Measurements from ENCODE around the gene DLGAP1. TPM values are rescaled to one million over a fixed set of nuclear protein-coding genes. Genes with fewer than 3 reads are reported as not detected.

DLGAP1 gene
- total RNA-seq, 1 donor from 2014 or later, result 3.2 TPM

- H3K27me3 ChIP-seq, result no peaks in the 10 kb centered on the region
Measured at GRCh38 chr18:4412286-4412685, 42.8 kb downstream of the DLGAP1 start.

GRCh38 chr18:4406856-4407255, 48.3 kb downstream of the DLGAP1 start:
- DNase-seq (ENCODE audit: extremely low spot score in 2 of 2), result no peak
- no peaks in the 10 kb centered on the region for H3K9me3 ChIP-seq
- no peaks in the 10 kb centered on the region for H3K4me1 ChIP-seq
- no peak overlapping the region for H3K27ac ChIP-seq
- TF ChIP-seq POLR2A (IDR thresholded peaks at IDR 0.05) (no peak), CTCF (IDR thresholded peaks at IDR 0.05) (no peak), POLR2AphosphoS5 (IDR thresholded peaks at IDR 0.05; ENCODE audit: insufficient read depth in 1 of 2, low read depth in 1 of 2) (no peak)
- intact Hi-C loops (cut with DNase I), result no loop called here
- no peaks in the 10 kb centered on the region for H3K27me3 ChIP-seq
- H3K36me3 ChIP-seq, result no peaks in the 10 kb centered on the region
- no peak overlapping the region for H3K4me3 ChIP-seq

More at GRCh38 chr18:4412286-4412685, 42.8 kb downstream of the DLGAP1 start:
- H3K4me3 ChIP-seq, result no peak overlapping the region
- no peaks in the 10 kb centered on the region for H3K36me3 ChIP-seq
- DNase-seq (ENCODE audit: extremely low spot score in 2 of 2), result no peak
- no peaks in the 10 kb centered on the region for H3K9me3 ChIP-seq
- intact Hi-C loops (cut with DNase I), result no loop called here
- H3K27ac ChIP-seq, result no peak overlapping the region
- TF ChIP-seq POLR2AphosphoS5 (IDR thresholded peaks at IDR 0.05; ENCODE audit: insufficient read depth in 1 of 2, low read depth in 1 of 2) (no peak), POLR2A (IDR thresholded peaks at IDR 0.05) (no peak), CTCF (IDR thresholded peaks at IDR 0.05) (no peak)
- no peaks in the 10 kb centered on the region for H3K4me1 ChIP-seq

GRCh38 chr18:4405965-4406364, 49.1 kb downstream of the DLGAP1 start:
- H3K36me3 ChIP-seq, result no peaks in the 10 kb centered on the region
- intact Hi-C loops (cut with DNase I), result no loop called here

GRCh38 chr18:4403836-4404235, 51.3 kb downstream of the DLGAP1 start:
- intact Hi-C loops (cut with DNase I), result no loop called here
- Histone ChIP-seq H3K27ac (no peak overlapping the region), H3K27me3 (no peaks in the 10 kb centered on the region), H3K36me3 (no peaks in the 10 kb centered on the region), H3K4me3 (no peak overlapping the region), H3K4me1 (no peaks in the 10 kb centered on the region), H3K9me3 (no peaks in the 10 kb centered on the region)
- TF ChIP-seq CTCF (IDR thresholded peaks at IDR 0.05) (no peak), POLR2AphosphoS5 (IDR thresholded peaks at IDR 0.05; ENCODE audit: insufficient read depth in 1 of 2, low read depth in 1 of 2) (no peak), POLR2A (IDR thresholded peaks at IDR 0.05) (no peak)
- no peak for DNase-seq (ENCODE audit: extremely low spot score in 2 of 2)

More at GRCh38 chr18:4405965-4406364, 49.1 kb downstream of the DLGAP1 start:
- Histone ChIP-seq H3K27me3 (no peaks in the 10 kb centered on the region), H3K4me1 (no peaks in the 10 kb centered on the region), H3K4me3 (no peak overlapping the region), H3K9me3 (no peaks in the 10 kb centered on the region), H3K27ac (no peak overlapping the region)
- no peak for DNase-seq (ENCODE audit: extremely low spot score in 2 of 2)
- TF ChIP-seq POLR2A (IDR thresholded peaks at IDR 0.05) (no peak), CTCF (IDR thresholded peaks at IDR 0.05) (no peak), POLR2AphosphoS5 (IDR thresholded peaks at IDR 0.05; ENCODE audit: insufficient read depth in 1 of 2, low read depth in 1 of 2) (no peak)

GRCh38 chr18:4400911-4401310, 54.2 kb downstream of the DLGAP1 start:
- no peaks in the 10 kb centered on the region for H3K36me3 ChIP-seq
- no peak for TF ChIP-seq POLR2A (IDR thresholded peaks at IDR 0.05)
- no peak for TF ChIP-seq POLR2AphosphoS5 (IDR thresholded peaks at IDR 0.05; ENCODE audit: insufficient read depth in 1 of 2, low read depth in 1 of 2)
- no peak for TF ChIP-seq CTCF (IDR thresholded peaks at IDR 0.05)
- no peaks in the 10 kb centered on the region for H3K4me1 ChIP-seq
- intact Hi-C loops (cut with DNase I), result no loop called here
- no peak overlapping the region for H3K27ac ChIP-seq
- no peaks in the 10 kb centered on the region for H3K27me3 ChIP-seq
- H3K4me3 ChIP-seq, result no peak overlapping the region
- H3K9me3 ChIP-seq, result no peaks in the 10 kb centered on the region
- DNase-seq (ENCODE audit: extremely low spot score in 2 of 2), result no peak
